Upper lobe of left lung (tissue), 4 donors: ENCODE results near the gene SCNN1B.
"Not testable (repeated sequence)": the region's sequence is repeated elsewhere in the genome, so short reads cannot be mapped to it uniquely, and the experiment has no call there.

Experiments
- CTCF ChIP-seq, 6 experiments: fragments of 450-650 bp in 4 of 6; fragments of 200-600 bp in 2 of 6; sonication (generic) in 2 of 6; IDR thresholded peaks; one replicate each; pipeline ENCODE4 v1.5.1; 2016 to 2019; ENCODE audit warnings: antibody characterized with exemption in 6 of 6
- EP300 ChIP-seq, 4 donors: sonication (generic); formaldehyde crosslinking; IDR thresholded peaks; one replicate each; pipeline ENCODE4 v1.5.1; 2017; ENCODE audit warnings: antibody characterized with exemption in 4 of 4, control low read depth in 2 of 4
- POLR2A ChIP-seq, 4 donors: fragments of 450-650 bp; IDR thresholded peaks; one replicate each; pipeline ENCODE4 v1.5.1; 2016 to 2017; ENCODE audit warnings: antibody characterized with exemption in 4 of 4, mild to moderate bottlenecking in 2 of 4
- POLR2AphosphoS5 ChIP-seq, 2 donors: sonication (generic); formaldehyde crosslinking; IDR thresholded peaks; one replicate each; pipeline ENCODE4 v1.5.1; 2017; ENCODE audit warnings: antibody characterized with exemption in 2 of 2

GRCh38 chr16:23389936-23390335 is 87.8 kb downstream of the SCNN1B start:
- not testable (repeated sequence) for TF ChIP-seq CTCF, POLR2AphosphoS5, POLR2A, EP300 (IDR thresholded peaks at IDR 0.05)
